Suprapubic skin (tissue), 4 donors: ENCODE measurements around the gene DNAJB12. TPM values are rescaled to one million over a fixed set of nuclear protein-coding genes. Genes with fewer than 3 reads are reported as not detected.

Source experiments
- DNase-seq, 2 donors: peaks; one replicate each; pipeline ENCODE4 v3.0.0-alpha.2; 2019; ENCODE audit warnings: low spot score in 2 of 2
- H3K27ac ChIP-seq: fragments of 200-600 bp; sonication (generic); one replicate; pipeline ENCODE4 v1.5.1; 2019
- H3K27me3 ChIP-seq: fragments of 200-600 bp; sonication (generic); one replicate; pipeline ENCODE4 v1.5.1; 2019
- H3K36me3 ChIP-seq: fragments of 200-600 bp; sonication (generic); one replicate; pipeline ENCODE4 v1.5.1; 2019
- H3K4me1 ChIP-seq: fragments of 200-600 bp; sonication (generic); one replicate; pipeline ENCODE4 v1.5.1; 2019
- H3K4me3 ChIP-seq: fragments of 200-600 bp; sonication (generic); one replicate; pipeline ENCODE4 v1.5.1; 2019; ENCODE audit warnings: mild to moderate bottlenecking
- H3K9me3 ChIP-seq: fragments of 200-600 bp; sonication (generic); one replicate; pipeline ENCODE4 v1.5.1; 2019
- CTCF ChIP-seq, 2 donors: fragments of 200-600 bp in 1 of 2; fragments of 450-650 bp in 1 of 2; sonication (generic) in 1 of 2; IDR thresholded peaks; one replicate each; pipeline ENCODE4 v1.5.1; 2016 to 2019; ENCODE audit warnings: antibody characterized with exemption in 2 of 2, mild to moderate bottlenecking in 1 of 2, moderate library complexity in 1 of 2
- EP300 ChIP-seq: sonication (generic); formaldehyde crosslinking; IDR thresholded peaks from one replicate; pipeline ENCODE4 v1.6.1; 2017; ENCODE audit warnings: antibody characterized with exemption
- POLR2A ChIP-seq, 2 donors: fragments of 450-650 bp; IDR thresholded peaks; one replicate each; pipeline ENCODE4 v1.6.1; 2017; ENCODE audit warnings: antibody characterized with exemption in 2 of 2, mild to moderate bottlenecking in 2 of 2, moderate library complexity in 2 of 2
- POLR2AphosphoS5 ChIP-seq, 3 donors: sonication (generic); formaldehyde crosslinking; IDR thresholded peaks; one replicate each; pipeline ENCODE4 v1.6.1; 2017; ENCODE audit warnings: antibody characterized with exemption in 3 of 3
- WGBS: methylation state at CpG from one replicate; pipeline ENCODE4 v1.1.5; 2018; 5-methylcytosine and 5-hydroxymethylcytosine counted together
- total RNA-seq, 4 donors: library from RNA; depleted of rRNA; stranded (reverse); fragments of >200 nt; gene quantifications; one replicate each; pipeline ENCODE4 v1.1.0, GENCODE V29; 2016

Gene DNAJB12
- total RNA-seq, 4 donors from 2014 or later = 44.0 to 61.8 (median 46.7) TPM

GRCh38 chr10:72333112-72334015, 21.4 kb downstream of the DNAJB12 start:
- H3K36me3 ChIP-seq = peaks cover 28% of the 10 kb centered on the region
- no peak overlapping the region for H3K4me3 ChIP-seq
- no peak for DNase-seq
- H3K27ac ChIP-seq = peak overlapping the region; percentile 88
- H3K4me1 ChIP-seq = peaks cover 87% of the 10 kb centered on the region
- no peaks in the 10 kb centered on the region for H3K27me3 ChIP-seq
- 85% methylated on average over 19 of the region's 19 CpGs for WGBS
- no peak for TF ChIP-seq POLR2A (IDR thresholded peaks at IDR 0.05)
- TF ChIP-seq POLR2AphosphoS5 (IDR thresholded peaks at IDR 0.05) = no peak
- no peak for TF ChIP-seq CTCF (IDR thresholded peaks at IDR 0.05)
- no peaks in the 10 kb centered on the region for H3K9me3 ChIP-seq

DNA sequence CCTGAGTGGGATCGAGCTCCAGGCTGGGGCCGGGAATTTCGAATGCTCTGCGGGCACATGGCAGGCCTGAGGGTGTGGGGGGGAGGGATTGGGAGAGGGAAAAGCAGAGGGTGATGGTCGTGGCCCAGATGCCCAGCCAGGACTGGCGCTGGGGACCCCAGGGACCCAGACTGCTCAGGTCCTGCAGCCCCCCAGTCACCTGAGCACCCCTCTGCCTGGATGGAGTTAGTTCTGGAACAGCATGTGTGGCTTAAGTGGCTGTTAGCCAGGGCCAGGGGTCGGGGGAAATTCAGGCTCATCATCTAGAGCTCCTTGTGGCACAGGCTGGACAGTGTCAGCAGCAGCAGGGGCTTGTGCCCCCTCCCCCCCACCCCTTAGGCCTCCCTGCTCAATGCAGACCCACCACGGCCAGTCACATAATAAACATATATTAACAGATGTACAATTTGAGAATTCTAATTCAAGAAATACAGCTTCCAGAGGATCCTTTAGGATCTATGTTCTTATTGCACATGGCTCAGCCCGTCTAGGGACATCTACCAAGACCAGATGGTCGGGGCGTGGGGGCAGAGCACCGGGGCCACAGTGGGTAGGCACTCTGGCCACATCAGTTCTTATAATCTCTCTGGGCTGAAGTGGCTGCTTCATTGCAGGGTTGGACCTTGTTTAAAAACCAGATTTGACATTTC, 22.2 kb downstream of the DNAJB12 start:
- H3K4me3 ChIP-seq = no peak overlapping the region
- H3K4me1 ChIP-seq = peaks cover 94% of the 10 kb centered on the region
- no peak for DNase-seq
- no peaks in the 10 kb centered on the region for H3K27me3 ChIP-seq
- H3K27ac ChIP-seq = peak overlapping the region; percentile 88
- WGBS = 52% methylated on average over 12 of the region's 12 CpGs
- H3K9me3 ChIP-seq = no peaks in the 10 kb centered on the region
- peaks cover 20% of the 10 kb centered on the region for H3K36me3 ChIP-seq
- TF ChIP-seq POLR2AphosphoS5 (IDR thresholded peaks at IDR 0.05) = no peak
- no peak for TF ChIP-seq POLR2A (IDR thresholded peaks at IDR 0.05)
- no peak for TF ChIP-seq EP300
- no peak for TF ChIP-seq CTCF (IDR thresholded peaks at IDR 0.05)

GRCh38 chr10:72331575-72332422, 22.9 kb downstream of the DNAJB12 start:
- H3K27ac ChIP-seq = peak overlapping the region; percentile 88
- WGBS = 6% methylated on average over 18 of the region's 27 CpGs
- TF ChIP-seq POLR2A (IDR thresholded peaks at IDR 0.05) (no peak), EP300 (no peak), POLR2AphosphoS5 (IDR thresholded peaks at IDR 0.05) (peak in 2 of 3 donors; percentile 16 to 24), CTCF (IDR thresholded peaks at IDR 0.05) (peak; percentile 26 to 44)
- H3K4me3 ChIP-seq = peak overlapping the region; percentile 19
- H3K36me3 ChIP-seq = peaks cover 15% of the 10 kb centered on the region
- peaks cover 89% of the 10 kb centered on the region for H3K4me1 ChIP-seq
- no peaks in the 10 kb centered on the region for H3K27me3 ChIP-seq
- no peaks in the 10 kb centered on the region for H3K9me3 ChIP-seq
- DNase-seq = no peak

GRCh38 chr10:72330069-72330426, 24.7 kb downstream of the DNAJB12 start:
- H3K4me1 ChIP-seq = peaks cover 80% of the 10 kb centered on the region

More at GRCh38 chr10:72330069-72330426, 24.7 kb downstream of the DNAJB12 start:
- H3K9me3 ChIP-seq = no peaks in the 10 kb centered on the region
- no peak overlapping the region for H3K4me3 ChIP-seq
- WGBS = 88% methylated on average over 2 of the region's 2 CpGs
- DNase-seq = no peak
- H3K27ac ChIP-seq = no peak overlapping the region
- TF ChIP-seq CTCF (IDR thresholded peaks at IDR 0.05) (no peak), POLR2AphosphoS5 (IDR thresholded peaks at IDR 0.05) (no peak), EP300 (no peak), POLR2A (IDR thresholded peaks at IDR 0.05) (no peak)
- no peaks in the 10 kb centered on the region for H3K27me3 ChIP-seq
- H3K36me3 ChIP-seq = peaks cover 10% of the 10 kb centered on the region
